Right renal pelvis (tissue), 4 donors: ENCODE results near the gene DTL. TPM values are rescaled to one million over a fixed set of nuclear protein-coding genes. Genes with fewer than 3 reads are reported as not detected.

Source experiments
- DNase-seq, 4 donors: peaks; one replicate each; pipeline ENCODE4 v3.0.0-alpha.2; 2013; ENCODE audit warnings: low read depth in 4 of 4, low spot score in 3 of 4, missing footprints in 1 of 4
- polyA plus RNA-seq, 4 donors: library from polyadenylated mRNA; unstranded; fragments of 120-200 nt; gene quantifications; one replicate each; pipeline ENCODE4 v1.2.1, GENCODE V29; 2013; ENCODE audit not compliant: insufficient read length in 4 of 4

Gene DTL
- polyA plus RNA-seq, 4 donors = 16.9 to 19.6 (median 19.1) TPM

DNA sequence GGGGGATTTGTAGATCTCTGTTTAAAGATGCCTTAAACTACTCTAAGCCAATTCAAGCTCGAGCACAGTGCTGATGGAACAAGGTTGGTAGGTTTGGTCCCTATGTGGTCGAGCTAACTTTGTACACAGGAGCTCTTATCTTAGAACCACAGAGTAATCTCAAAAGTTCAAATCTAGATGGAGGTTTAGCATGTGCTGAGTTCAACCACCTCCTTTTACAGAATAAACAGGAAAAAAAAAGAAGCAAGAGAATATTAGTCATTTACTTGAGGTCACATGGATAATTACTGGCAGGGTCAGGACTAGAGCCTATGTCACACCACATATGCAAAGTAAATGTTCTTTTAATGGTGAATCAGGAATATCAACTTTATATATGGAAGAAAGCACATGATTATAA lies 86.2 kb downstream of the DTL start:
- DNase-seq = no peak

DNA sequence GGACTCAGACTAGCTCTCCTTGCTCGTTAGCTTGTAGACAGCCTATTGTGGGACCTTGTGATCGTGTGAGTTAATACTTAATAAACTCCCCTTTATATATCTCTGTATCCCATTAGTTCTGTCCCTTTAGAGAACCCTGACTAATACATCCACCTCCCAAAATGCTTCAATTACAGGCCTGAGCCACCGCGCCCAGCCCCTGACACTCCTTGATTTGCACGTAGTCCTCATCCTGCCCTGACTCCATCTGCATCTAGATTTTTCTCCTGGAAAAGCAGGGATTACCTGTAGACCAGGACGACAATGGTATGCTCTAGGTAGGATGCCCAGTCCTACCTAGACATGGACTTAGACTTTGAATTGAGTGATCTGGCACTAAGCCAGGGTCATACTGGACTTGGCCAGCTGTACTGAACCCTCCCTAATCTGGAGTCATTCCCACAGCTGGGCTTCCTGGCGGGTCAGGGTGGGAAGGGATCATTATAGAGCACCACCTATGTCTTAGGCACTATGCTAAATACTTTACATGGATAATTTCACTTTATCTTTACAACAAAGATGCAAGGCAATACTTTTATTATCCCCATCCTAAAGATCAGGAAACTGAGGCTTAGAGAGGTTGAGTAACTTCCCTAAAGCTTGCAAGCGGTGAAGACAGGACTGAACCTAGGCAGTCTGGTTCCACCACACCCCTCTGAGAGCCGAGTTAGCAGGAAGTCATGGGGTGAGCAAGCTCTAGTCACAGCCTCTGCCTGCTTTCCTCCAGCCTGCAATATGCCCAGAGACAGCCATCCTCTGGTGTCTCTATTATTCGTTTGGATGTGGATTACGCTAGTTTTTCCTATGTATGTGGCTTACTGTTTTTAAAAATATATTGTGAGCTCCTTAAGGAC lies 89.4 kb downstream of the DTL start:
- no peak for DNase-seq

DNA sequence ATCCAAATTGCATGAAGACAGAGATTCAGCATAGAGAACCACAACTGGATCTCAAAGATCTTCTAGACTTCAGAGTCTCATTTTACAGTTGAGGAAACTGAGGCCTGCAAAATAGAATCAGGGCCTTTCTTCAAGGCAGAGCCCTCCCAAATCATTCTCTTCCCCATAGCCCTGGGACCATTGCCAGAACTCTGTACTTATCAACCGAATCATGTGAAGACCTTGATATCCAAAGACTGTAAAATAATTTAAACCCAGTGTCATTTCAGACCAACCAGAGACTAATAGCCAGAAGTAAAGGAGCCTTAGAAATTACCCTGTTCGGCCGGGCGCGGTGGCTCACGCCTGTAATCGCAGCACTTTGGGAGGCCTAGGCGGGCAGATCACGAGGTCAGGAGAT lies 90.1 kb downstream of the DTL start:
- no peak for DNase-seq

DNA sequence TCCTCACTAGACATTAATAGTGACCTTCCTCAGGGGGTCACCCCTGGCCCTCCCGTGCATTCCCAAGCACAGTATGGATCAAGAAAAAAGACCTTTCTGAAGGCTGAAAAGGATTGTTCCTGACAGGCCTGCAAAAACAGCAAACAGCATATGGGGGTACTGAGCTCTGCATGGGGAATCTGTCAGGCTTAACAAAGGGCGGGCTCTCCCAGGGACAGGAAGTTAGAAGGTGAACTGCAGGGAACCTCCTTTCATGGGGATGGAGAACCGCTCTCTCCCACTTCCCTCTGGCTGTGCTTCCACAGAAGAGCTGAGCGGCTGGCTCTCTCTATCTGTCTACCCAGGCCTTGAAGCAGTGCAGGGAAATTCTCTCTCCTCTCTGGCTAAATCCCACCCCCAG lies 91.7 kb downstream of the DTL start:
- no peak for DNase-seq

DNA sequence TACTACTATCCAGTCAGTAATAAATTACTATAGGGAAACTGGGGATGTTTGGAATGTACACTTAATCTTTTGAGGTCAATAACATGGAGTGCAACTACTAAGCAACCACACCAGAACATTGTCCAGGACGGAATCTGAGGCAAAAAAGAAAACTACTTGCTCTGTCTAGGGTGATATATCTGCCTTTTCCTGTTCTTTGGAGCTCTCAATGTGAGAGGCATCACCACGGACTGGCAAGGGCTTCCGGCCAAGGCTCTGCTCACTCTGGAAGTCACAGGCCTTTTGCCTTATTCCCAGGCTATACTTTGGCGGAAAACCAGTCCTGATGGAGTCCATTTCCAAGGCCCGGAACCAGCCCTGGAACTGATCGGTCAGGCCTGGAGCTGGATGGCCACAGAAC lies 94.2 kb downstream of the DTL start:
- DNase-seq = no peak

DNA sequence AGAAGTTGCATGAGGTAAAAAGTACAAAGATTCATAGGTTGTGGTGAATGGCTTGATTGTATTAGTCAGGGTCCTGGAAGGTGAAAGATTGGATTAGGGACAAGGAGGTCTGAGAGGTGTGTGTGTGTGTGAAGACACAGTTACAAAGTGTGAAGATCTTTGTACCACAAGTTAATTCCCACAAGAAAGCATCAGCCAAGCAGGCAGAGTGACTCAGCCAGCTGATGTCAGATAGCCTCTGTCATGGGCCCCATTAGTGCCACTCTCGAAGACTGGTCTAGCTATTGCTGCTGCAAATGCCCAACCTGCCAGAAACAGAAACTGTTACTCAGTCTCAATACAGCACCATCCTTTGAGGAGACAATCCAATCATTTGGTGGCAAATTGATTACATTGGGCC lies 96.5 kb downstream of the DTL start:
- no peak for DNase-seq

DNA sequence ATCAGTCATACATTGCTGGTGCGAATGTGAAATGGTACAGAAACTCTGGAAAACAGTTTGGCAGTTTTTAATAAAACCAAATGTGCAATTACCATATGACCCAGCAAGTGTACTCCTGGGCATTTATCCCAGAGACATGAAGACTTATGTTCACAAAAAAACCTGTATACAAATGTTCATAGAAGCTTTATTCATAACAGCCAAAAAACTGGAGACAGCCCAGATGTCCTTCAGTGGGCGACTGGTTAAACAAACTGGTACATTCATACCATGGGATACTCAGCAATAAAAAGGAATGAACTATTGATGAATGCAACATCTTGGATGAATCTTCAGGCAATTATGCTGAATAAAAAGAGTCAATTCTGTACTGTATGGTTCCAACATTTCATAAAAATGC lies 97.8 kb downstream of the DTL start:
- no peak for DNase-seq

DNA sequence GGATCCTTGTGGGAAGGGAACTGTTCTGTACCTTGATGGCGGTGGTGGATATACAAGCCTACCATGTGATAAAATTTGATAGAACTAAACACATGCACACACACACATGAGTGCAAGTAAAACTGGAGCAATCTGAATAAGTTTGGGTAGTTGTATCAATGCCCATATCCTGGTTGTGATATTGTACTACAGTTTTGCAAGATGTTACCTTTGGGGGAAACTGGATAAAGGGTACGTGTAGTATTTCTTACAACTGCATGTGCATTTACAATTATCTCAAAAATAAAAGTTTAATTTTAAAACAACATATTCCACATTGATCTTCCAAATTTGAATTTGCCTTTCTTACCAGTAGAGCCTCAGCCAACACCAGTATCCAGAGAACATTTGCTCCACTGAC lies 99.6 kb downstream of the DTL start:
- DNase-seq = no peak

DNA sequence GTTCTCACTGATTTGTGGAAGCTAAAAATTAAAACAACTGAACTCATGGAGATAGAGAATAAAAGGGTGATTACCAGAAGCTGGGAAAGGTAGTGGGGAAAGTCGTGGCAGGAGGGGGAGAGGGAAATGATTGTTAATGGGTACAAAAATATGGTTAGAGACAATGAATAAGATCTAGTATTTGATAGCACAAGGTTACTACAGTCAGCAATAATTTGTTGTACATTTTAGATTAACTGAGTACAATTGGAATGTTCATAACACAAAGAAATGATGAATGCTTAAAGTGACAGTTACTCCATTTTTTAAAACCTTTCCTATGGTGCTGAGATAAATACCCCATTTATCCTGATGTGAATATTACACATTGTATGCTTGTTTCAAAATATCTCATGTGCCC lies 102.3 kb downstream of the DTL start:
- DNase-seq = no peak

DNA sequence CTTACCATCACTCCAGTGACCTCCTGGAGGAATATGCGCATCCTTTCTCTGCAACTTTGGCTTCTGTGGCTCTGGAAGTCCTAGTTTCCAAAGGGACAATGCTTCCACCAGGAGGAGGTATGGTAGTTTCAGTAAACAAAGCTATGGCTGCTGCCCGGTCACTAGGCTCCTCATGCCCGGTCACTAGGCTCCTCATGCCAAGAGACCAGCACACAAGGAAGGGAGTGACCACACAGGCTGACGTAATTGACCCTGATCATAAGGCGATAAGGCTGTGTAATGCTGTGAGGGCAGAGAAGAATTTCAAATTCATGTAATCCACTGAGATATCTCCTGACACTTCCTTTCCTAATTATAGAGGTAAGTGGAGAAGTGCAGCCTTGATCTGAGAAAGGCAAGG lies 102.9 kb downstream of the DTL start:
- DNase-seq = no peak

DNA sequence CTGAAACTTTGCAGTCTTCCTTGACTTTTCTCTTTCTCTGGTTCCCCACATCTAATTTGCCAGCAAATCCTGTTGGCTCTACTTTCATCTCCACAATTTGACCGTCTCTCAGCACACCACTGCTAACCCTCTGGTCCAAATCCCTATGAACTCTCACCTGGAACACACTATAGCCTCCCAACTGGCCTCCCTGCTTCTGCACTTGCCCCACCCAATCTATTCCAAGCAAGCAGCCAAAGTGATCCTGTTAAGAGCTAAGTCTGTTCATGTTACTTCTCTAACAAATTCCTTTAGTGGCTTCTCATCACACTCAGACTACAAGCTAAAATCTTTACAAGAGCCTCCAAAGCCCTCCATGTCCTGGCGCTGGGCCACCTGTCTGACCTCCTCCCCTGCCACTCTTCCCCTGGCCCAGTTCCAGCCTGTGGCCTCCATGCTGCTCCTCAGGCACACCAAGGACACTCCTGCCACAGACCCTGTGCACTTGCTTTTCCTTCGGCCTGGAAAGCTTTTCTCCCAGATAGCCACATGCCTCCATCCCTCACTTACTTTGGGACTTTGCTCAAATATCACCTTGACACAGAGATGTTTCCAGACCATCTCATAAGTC lies 104.1 kb downstream of the DTL start:
- DNase-seq = no peak

DNA sequence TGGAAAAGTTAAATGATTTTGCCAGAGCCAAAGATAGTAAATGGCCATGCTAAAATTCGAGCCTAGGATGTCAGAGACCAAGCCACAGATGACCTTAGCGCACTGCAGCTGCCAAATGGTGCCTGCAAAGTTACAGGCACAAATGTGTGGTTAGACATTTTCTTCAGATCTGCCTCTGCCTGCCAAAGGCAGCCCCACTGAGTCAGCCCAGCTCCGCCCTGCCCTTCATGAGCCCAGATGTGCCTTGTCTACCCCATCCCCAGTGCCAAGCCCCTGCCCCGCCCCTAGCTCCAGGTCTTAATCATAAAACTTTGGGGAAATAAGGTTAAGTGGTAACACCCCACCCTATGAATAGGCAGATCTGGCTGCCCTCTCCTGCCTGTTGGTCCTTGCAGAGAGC lies 105.9 kb downstream of the DTL start:
- DNase-seq = no peak

DNA sequence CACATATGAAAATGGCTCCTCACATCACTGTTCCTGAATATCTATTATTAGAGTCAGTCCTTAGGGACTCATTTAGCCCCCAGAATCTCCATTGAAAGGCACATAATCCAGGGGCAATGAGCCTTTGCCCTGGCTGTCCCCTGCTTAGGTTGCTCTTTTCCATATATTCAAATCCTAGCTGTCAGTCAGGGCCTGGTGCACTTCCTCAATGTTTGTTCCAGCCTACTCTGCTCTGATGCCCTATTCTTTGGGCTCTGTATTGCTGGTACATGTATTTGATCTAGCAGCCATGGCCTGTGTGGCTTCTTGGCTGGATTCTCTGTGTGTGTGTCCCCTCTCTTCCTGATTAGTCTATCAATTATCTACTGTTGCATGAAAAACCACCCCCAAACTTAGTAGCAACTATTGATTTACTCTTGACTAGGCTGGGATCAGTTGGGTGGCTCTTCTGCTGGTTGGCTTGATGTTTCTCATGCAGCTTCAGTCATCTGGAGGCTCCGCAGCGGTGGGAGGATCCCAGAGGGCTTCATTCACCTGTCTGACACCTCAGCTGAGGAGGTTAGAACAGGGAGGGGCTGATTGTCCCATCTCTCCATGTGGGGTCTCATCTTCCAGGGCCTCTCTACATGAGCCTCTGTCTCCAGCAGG lies 107.5 kb downstream of the DTL start:
- DNase-seq = no peak

DNA sequence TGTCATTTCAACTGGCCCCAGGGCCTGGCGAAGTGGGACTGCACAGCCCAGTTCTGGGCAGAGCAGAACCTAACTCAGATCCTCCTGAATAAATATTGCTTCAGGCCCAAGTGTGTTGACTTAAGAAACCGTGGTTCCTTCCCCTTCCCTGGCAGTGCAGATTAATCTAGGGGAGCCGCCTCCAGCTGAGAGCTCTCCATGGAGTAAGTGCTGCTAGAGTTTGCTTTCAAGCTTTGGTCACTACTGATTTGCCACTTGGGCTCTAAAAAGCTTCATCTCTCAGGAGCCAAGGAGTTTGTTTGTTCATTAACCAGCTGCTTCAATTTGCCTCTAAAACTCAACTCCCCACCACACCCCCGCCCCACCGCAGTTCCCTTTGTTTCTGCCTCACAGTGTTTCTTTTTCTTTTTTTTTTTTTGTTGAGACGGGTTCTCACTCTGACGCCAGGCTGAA lies 112.1 kb downstream of the DTL start:
- no peak for DNase-seq

DNA sequence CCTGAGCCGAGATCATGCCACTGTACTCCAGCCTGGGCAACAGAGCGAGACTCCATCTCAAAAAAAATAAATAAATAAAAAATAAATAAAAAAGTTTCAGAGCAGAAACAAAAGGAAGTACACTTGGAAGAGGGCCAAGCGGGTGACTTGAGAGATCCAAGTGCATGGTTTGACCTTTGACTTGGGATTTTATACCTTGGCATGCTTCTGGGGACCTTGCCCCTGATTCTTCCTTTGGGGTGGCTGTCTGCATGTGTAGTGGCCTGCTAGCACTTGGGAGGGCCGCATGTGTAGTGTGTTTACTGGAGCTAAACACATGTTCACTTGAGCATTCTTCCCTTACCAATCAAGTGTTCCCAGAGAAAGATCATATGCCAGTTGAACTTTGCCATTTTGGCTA lies 114.0 kb downstream of the DTL start:
- no peak for DNase-seq

DNA sequence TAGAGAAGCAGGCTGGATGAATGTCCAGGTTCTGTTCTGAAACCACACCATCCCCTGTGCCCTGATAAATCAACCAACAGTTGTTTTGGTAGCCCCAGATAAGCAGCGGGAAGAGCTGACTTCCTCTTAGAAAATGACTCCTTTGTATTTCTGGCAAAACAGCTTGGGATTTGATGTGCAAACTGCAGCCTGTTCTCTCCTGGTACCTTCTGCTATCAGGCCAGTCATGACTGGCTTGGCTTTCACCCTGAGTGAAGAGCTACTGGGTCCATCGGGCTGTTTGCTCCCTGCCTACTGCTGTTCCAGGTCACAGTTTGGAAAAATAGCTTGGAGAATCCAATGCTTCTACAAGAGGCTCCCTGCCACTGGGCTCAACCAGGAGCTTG lies 116.8 kb downstream of the DTL start:
- no peak for DNase-seq

DNA sequence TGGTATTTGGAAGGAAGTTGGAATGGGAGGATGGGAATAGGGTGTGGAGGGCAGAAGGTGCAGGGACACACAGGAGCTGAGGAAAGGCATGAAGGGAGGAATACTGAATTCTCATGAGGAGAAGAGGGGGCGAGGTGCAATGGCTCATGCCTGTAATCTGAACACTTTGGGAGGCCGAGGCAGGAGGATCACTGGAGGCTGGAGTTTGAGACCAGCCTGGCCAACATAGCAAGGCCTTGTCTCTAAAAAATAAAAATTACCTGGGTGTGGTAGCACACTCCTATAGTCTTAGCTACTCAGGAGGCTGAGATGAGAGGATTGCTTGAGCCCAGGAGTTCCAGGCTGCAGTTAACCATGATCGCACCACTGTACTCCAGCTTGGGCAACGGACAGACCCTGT lies 117.3 kb downstream of the DTL start:
- no peak for DNase-seq

DNA sequence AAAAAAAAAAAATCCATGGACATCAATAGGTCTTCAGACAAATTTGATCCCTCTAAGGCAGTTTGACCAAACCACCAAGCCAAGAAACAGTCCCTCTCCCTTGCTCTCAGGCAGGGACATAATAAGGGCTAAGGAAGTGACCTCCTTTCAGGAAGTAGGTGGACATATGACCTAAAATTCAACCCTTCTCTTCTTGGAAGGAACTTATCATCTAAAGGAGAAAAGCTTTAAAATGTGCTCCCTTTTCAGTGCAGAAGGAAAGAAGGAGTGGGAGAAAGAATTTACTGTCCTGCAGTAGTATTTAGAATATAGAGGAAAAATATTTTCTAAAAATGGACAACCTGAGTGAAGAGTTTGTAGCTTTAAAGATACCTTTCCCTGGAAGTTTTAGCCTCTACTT lies 118.1 kb downstream of the DTL start:
- DNase-seq = no peak
